ENCODE results near the gene LYPD5.

Gene LYPD5, protein sequence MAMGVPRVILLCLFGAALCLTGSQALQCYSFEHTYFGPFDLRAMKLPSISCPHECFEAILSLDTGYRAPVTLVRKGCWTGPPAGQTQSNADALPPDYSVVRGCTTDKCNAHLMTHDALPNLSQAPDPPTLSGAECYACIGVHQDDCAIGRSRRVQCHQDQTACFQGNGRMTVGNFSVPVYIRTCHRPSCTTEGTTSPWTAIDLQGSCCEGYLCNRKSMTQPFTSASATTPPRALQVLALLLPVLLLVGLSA

DNA sequence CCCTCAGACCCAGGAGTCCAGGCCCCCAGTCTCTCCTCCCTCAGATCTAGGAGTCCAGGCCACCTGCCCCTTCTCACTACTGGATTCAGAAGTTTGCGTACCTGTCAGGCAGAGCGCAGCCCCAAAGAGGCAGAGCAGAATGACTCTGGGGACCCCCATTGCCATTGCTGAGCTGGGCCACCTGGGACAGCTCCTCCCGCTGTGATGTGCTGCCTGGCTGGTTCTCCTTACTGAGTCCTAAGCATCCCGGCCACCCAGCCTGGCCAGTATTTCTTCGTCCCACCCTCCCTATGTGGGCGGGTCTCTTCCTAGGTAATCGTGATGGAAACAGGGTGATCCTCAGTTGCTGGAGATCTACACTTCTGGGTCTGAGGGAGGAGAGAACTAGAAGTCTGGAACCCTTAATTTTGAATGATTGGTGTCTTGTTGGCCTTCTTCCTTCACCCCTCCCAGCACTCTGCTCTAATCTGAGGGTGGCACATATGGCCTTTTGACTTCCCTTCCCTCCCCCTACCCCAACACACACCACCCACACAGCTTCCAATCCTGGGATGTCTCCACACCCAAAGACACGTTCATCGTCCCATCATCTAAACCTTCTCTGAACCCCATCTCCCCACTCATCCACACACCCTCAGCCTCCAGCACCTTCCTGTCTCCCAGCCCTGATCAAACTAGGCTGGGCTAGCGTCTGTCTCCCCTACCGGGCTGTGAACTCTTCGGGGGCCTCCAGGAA is at the start of gene LYPD5:
LYPD5 (minus strand) TSS at position 232 of the 736 bp plus-strand sequence; CDS start at position 165, 67 bp downstream.
- no peaks in the 10 kb centered on the region for H3K36me3 Mint-ChIP-seq (ENCODE audit: low read depth)
- no peak within 1 kb of the TSS for H3K4me3 Mint-ChIP-seq
- H3K27me3 Mint-ChIP-seq (ENCODE audit: low read depth): peaks cover 62% of the 10 kb centered on the region
- TF ChIP-seq, protein P1, sequence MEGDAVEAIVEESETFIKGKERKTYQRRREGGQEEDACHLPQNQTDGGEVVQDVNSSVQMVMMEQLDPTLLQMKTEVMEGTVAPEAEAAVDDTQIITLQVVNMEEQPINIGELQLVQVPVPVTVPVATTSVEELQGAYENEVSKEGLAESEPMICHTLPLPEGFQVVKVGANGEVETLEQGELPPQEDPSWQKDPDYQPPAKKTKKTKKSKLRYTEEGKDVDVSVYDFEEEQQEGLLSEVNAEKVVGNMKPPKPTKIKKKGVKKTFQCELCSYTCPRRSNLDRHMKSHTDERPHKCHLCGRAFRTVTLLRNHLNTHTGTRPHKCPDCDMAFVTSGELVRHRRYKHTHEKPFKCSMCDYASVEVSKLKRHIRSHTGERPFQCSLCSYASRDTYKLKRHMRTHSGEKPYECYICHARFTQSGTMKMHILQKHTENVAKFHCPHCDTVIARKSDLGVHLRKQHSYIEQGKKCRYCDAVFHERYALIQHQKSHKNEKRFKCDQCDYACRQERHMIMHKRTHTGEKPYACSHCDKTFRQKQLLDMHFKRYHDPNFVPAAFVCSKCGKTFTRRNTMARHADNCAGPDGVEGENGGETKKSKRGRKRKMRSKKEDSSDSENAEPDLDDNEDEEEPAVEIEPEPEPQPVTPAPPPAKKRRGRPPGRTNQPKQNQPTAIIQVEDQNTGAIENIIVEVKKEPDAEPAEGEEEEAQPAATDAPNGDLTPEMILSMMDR (IDR thresholded peaks at IDR 0.05; ENCODE audit: unreplicated experiment in 3 of 3): no peak
- no peak within 1 kb of the TSS for H3K27ac Mint-ChIP-seq
- H3K4me1 Mint-ChIP-seq: no peaks in the 10 kb centered on the region
- H3K9me3 Mint-ChIP-seq: no peaks in the 10 kb centered on the region

DNA sequence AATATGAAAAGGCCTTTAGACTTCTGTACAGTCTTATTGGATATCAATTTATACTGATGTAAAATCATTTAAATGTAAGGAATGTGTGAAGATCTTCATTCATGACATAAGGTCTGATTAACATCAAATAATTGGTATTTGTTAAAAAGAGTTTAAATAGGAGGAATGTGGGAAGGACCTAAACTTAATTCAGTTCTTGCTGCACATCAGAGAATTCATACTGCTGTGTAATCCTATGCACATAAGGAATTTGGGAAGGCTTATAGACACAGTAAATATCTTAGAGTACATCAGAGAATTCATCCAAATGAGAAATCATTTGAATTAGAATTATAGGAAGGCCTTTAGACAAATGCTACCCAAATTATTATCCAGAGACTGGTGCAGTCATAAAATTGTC is 46.6 kb upstream of the LYPD5 start:
- no peak overlapping the region for H3K27ac Mint-ChIP-seq
- peaks cover 88% of the 10 kb centered on the region for H3K36me3 Mint-ChIP-seq (ENCODE audit: low read depth)
- peaks cover 77% of the 10 kb centered on the region for H3K9me3 Mint-ChIP-seq
- no peaks in the 10 kb centered on the region for H3K4me1 Mint-ChIP-seq
- no peak overlapping the region for H3K4me3 Mint-ChIP-seq
- TF ChIP-seq, protein P1 (IDR thresholded peaks at IDR 0.05; ENCODE audit: unreplicated experiment in 3 of 3): no peak
- no peaks in the 10 kb centered on the region for H3K27me3 Mint-ChIP-seq (ENCODE audit: low read depth)

DNA sequence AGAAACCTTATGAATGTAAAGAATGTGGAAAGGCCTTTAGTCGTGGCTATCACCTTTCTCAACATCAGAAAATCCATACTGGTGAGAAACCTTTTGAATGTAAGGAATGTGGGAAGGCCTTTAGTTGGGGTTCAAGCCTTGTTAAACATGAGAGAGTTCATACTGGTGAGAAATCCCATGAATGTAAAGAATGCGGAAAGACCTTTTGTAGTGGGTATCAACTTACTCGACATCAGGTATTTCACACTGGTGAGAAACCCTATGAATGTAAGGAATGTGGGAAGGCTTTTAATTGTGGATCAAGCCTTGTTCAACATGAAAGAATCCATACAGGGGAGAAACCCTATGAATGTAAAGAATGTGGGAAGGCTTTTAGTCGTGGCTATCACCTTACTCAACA is 45.6 kb upstream of the LYPD5 start:
- Mint-ChIP-seq H3K36me3 (ENCODE audit: low read depth) (peaks cover 94% of the 10 kb centered on the region), H3K27me3 (ENCODE audit: low read depth) (no peaks in the 10 kb centered on the region), H3K4me3 (no peak overlapping the region), H3K4me1 (no peaks in the 10 kb centered on the region), H3K27ac (no peak overlapping the region), H3K9me3 (peaks cover 78% of the 10 kb centered on the region)
- TF ChIP-seq, protein P1 (IDR thresholded peaks at IDR 0.05; ENCODE audit: unreplicated experiment in 3 of 3): no peak

DNA sequence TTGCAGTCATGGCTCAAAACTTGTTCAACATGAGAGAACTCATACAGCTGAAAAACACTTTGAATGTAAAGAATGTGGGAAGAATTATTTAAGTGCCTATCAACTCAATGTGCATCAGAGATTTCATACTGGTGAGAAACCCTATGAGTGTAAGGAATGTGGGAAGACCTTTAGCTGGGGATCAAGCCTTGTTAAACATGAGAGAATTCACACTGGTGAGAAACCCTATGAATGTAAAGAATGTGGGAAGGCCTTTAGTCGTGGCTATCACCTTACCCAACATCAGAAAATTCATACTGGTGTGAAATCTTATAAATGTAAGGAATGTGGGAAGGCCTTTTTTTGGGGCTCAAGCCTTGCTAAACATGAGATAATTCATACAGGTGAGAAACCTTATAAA is 45.0 kb upstream of the LYPD5 start:
- TF ChIP-seq, protein P1 (IDR thresholded peaks at IDR 0.05; ENCODE audit: unreplicated experiment in 3 of 3): no peak
- Mint-ChIP-seq H3K4me1 (no peaks in the 10 kb centered on the region), H3K36me3 (ENCODE audit: low read depth) (peaks cover 94% of the 10 kb centered on the region), H3K4me3 (no peak overlapping the region), H3K27me3 (ENCODE audit: low read depth) (no peaks in the 10 kb centered on the region), H3K9me3 (peaks cover 74% of the 10 kb centered on the region), H3K27ac (no peak overlapping the region)

DNA sequence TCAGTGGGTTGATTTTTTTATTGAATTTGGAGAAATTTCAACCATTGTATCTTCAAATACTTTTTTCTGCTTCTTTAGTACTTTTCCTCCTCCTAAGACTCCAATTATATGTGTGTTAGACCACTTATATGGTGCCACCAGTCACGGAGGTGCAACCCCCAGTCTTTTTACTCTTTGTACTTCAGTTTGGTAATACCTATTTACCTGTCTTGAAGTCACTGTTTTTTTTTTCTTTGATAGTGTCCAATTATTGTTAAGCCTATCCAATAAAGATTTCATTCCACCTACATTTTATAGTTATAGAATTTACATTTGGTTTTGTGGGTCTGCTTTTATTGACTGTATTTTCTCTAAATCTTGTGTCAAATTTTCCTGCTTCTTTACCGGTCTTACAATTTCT is 39.8 kb upstream of the LYPD5 start:
- TF ChIP-seq, protein P1 (IDR thresholded peaks at IDR 0.05; ENCODE audit: unreplicated experiment in 3 of 3): no peak
- Mint-ChIP-seq H3K27me3 (ENCODE audit: low read depth) (no peaks in the 10 kb centered on the region), H3K9me3 (peaks cover 71% of the 10 kb centered on the region), H3K4me3 (no peak overlapping the region), H3K27ac (no peak overlapping the region), H3K36me3 (ENCODE audit: low read depth) (peaks cover 97% of the 10 kb centered on the region), H3K4me1 (no peaks in the 10 kb centered on the region)
